ENCODE measurements around the gene ETNK2.

Gene ETNK2, protein sequence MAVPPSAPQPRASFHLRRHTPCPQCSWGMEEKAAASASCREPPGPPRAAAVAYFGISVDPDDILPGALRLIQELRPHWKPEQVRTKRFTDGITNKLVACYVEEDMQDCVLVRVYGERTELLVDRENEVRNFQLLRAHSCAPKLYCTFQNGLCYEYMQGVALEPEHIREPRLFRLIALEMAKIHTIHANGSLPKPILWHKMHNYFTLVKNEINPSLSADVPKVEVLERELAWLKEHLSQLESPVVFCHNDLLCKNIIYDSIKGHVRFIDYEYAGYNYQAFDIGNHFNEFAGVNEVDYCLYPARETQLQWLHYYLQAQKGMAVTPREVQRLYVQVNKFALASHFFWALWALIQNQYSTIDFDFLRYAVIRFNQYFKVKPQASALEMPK

DNA sequence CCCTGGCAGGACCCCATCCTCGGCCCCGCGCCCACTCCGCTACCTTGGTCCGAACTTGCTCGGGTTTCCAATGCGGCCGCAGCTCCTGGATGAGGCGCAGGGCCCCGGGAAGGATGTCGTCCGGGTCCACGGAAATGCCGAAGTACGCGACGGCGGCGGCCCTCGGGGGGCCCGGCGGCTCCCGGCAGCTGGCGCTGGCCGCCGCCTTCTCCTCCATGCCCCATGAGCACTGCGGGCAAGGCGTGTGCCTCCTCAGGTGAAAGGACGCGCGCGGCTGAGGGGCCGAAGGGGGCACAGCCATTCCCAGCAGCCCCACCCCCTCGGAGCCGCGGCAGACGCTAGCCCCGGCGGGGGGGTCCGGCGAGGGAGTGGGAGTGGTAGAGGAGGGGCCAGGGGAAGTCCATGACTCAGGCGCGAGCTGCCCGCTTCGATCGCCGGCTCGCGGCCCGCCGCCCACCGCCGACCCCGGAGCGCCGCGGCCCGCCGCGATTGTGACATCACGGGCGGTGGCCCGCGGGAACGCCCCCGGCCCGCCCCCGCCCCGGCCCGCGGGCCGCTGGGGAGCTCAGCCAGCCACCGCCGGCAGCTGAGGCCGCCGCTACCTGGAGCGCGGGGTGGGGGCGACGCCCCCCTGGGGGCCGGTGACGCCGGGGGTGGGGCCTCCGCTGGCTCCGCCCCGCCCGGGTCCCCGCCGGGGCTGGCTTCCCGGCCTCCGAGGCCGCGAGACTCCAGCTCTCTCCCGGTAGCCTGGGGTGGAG is at the start of gene ETNK2:
TSS of gene ETNK2 (minus strand) at position 493 of the 758 bp plus-strand sequence. CDS start at position 301, 192 bp downstream.
- no peak for DNase-seq (ENCODE audit: low read depth)

DNA sequence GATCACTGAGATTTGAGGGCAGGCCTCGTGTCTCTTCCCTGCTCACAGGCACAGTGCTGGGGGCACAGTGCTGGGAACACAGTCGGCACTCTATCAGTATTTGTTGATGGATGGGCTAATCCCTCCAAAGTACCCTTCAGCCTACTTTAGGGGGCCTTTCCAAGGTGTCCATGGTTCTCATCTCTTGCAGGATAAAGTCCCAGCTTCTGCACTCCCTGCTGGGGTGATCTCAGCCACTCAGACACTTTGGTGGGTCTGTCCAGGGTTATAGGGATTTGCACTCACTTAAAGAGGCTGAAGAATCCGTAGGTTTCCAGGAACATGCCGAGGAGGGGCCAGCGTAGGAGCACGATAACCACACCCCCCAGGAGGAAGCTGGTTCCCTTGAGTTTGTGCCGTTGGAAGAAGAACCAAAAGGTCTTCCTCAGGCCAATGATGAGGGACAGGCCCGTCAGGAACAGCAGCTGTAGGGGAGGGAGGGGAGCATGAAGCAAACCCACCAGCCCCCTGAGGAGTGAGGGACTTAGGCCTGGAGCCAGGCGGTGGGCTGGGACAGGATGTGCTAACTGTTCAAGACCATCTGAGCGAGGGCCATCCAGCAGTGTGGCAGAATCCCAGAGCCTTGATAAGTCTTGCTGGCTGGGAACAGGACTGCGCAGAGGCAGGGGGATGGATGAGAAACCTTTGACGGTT is 49.6 kb upstream of the ETNK2 start:
- DNase-seq (ENCODE audit: low read depth), result no peak

More for the DNA sequence above, at the start of gene ETNK2:
- peak within 1 kb of the TSS; percentile 61 for H3K4me3 ChIP-seq (ENCODE audit: low read depth, low read length)

DNA sequence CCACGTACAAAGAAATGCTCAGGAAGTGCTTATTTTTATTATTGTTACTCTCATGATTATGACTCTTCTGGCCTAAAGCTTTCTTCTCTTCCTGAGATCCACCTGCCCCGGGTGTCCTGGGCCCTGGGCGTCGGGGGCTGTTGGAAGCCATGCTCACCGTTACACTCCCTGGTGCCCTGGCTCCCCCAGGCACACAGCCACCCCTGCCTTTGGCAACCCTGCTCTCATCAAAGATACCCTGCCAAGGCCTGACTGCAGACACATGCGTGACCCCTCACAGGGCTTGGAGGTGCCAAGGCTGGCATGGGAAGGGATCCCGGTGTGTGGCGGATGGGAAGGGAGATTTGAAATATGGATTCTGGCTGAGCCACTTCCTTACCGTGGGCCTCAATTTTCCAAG is 47.7 kb upstream of the ETNK2 start:
- H3K4me3 ChIP-seq (ENCODE audit: low read depth, low read length), result no peak overlapping the region
- no peak for DNase-seq (ENCODE audit: low read depth)

More for the DNA sequence above, 49.6 kb upstream of the ETNK2 start:
- H3K4me3 ChIP-seq (ENCODE audit: low read depth, low read length), result no peak overlapping the region

DNA sequence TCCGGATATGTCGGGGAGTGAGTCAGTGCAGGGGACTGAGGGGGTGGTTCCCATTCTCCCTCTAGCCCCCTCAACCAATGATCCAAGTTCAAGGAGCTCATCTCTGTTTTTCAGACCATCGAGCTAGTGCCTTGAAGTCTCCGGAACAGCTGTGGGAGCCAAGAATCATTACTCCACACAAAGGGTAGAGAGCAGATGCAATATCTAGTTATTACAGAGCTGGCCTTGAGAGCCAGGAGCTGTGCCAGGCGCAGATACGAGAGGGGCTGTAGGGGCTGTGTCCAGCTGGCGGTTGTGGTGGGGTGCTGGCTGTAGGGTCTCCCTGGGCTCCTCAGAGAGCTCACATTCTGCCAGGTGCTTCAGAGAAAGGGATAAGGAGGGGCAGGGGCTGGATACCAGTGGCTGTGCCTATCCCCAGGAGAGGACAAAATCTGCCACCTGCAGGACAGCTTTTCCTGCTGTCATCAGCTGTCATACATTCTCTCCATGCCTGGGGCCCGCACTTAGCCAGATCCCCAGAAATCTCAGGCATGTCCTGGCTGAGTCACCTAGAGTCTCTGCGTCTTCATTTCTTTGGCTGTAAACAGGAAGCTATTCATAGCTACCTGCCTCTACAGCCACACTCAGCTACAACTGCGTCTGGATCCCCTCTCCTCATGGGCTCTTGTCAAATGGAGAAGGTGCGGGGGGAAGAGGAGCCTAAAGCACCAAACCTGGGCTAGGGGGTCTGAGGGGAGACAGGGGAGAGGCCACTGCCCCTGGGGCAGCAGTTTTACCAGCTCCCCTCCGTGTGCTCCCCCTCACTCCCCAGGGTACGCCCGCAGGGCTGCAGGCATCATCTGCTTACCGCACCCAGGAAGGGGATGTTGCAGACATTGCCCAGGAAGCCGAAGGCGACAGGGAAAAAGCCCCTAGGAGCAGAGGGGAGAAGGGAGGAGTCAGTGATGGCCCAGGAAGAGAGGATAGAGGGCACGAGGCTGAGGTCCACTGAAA is 46.8 kb upstream of the ETNK2 start:
- DNase-seq (ENCODE audit: low read depth), result peak; percentile 40
- H3K4me3 ChIP-seq (ENCODE audit: low read depth, low read length), result no peak overlapping the region

DNA sequence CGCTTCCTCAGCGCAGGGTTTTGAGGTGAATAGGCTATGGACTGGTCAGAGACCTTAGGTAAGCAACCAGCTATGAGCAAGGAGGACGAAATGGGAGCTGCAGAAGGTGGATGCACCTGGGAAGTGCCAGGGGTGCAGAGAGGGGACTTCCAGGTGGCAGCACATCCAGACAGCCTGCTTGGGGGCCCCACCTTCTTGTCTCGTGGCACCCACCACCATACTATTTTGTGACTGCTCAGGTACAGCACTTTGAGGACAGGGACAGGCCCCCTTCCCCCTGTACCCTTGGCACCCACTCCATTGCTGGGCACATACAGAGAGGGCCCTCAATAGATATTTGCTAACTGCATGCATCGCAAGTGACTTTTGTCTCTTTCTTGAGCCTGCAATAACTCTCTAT is 45.2 kb upstream of the ETNK2 start:
- DNase-seq (ENCODE audit: low read depth), result no peak
- no peak overlapping the region for H3K4me3 ChIP-seq (ENCODE audit: low read depth, low read length)

DNA sequence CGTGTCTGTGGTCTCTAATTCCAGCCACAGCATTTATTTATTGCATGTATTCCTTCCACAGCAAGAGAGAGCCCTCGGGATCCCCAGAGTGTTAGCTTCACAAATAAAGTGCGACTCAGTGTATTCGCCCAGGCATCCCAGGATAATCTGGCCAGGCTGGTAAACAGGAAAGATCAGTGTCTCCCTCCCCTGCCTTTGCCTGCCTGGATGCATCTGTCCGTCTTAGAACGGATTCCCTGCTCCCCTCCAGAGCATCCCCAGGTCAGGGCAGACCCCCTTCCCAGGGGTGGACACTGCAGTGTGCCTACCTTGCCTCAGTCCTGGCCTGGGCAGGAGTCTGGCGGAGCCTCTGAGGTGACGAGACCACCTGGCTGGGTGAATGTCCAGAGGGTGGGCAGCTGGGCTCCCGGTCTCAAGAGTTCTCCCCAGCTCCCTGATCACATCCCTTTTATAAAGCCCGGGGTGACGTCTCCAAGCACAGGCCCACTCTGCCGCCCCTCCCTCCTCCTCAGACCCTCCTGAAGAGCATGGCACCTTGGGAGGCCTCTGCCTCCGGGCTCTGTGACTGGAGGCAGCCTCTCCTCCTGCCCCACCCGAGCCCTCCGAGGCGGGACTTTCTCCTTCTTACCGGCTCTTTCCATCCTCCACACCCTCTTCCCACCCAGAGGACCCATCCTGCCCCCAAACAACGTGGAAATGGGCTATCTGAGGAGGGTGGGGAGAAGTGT is 44.4 kb upstream of the ETNK2 start, which contains the start of gene KISS1:
TSS of gene KISS1 (minus strand) at position 424 of the 728 bp plus-strand sequence. CDS start 3,615 bp downstream, outside the sequence.
- H3K4me3 ChIP-seq (ENCODE audit: low read depth, low read length), result no peak within 1 kb of the TSS
- no peak for DNase-seq (ENCODE audit: low read depth)

DNA sequence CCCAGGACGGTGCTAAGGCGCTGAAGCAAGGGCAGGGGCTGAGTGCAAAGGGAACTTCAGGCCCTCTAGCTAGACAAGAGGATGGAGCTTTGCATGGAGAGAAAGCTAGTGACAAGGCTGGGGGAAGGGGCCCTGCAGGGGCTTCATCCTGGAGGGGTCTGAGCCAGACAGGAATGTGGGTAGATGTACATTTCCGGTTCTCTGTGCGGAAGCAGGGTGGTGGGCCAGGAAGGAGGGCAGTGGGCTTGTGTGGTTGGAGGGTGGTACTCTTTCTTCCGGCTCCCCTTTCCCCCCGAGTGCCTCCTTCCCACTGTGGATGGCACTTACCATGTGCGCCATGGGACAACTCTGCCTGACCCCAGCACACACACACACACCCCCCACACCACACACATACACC is 42.9 kb upstream of the ETNK2 start:
- no peak for DNase-seq (ENCODE audit: low read depth)
- H3K4me3 ChIP-seq (ENCODE audit: low read depth, low read length), result no peak overlapping the region

DNA sequence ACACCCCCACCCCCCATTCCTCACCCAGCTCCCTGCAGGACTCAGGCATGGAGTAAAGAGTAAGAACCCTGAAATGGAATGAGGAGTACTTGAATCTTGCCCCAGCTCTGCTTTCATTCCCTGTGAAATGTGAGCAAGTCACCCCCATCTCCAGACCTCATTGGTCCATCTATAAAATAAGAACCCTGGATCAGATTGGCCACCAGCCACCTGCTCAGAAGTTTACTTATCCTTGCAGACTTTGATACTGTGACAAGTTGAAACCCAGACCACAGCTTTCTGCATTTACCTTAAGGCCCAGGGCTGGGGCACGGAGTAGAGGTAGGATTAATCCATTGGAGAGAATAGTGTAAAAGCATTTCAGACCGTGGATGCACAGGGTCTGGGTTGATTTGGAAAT is 42.2 kb upstream of the ETNK2 start:
- no peak overlapping the region for H3K4me3 ChIP-seq (ENCODE audit: low read depth, low read length)
- DNase-seq (ENCODE audit: low read depth), result no peak

DNA sequence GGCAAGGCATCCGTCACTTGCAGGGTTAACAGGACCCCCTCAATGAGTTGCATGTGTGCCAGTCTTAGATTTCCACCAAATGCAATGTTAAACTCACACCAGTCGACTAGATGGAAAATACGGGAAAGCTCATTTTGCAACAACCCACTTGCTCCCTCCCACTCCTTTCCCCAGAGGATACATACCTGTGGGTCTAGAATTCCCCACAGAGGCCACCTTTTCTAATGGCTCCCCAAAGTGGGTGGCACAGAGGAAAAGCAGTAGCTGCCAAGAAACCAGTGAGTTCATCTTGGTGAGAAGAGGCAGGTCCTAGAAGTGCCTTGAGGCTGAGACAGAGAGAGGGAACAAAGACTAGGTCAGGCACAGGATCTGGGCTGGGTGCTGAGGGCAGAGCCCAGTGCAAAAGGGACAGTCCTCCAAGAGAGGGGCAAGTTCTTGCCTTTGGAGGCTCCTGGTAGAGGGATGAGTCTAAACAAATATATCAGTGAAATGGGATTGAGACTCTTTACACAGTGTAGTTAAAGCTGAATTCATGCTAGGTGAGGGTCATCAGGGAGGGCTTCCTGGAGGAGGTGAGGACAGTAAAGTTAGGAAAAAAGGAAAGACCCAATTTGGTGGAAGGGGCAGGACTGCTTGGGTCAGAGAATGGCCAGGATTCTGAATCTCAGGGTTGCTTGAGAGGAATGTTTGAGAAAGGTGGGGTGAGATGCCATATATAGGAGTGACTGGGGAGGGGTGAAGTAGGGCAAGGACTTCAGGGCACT is 40.9 kb upstream of the ETNK2 start:
- no peak overlapping the region for H3K4me3 ChIP-seq (ENCODE audit: low read depth, low read length)
- DNase-seq (ENCODE audit: low read depth), result no peak

DNA sequence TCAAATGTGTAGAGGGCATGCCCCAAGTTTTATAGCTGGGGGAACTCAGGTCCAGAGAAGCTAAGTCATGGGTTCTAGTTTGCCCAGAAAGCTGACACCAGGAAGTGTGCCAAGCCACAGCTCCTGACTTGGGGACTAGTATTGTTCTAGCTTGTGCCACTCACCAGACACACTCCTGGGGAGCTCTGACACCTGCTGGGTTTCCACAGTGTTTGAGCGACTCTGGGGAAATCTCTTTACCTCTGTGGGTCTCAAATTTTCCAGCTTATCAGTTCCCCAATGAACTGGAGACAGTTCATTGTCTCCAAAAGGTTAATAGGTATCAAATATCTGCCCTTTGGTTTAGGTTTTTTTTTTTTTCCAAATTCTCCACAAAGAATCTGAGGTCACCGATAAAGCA is 40.2 kb upstream of the ETNK2 start:
- H3K4me3 ChIP-seq (ENCODE audit: low read depth, low read length), result no peak overlapping the region
- no peak for DNase-seq (ENCODE audit: low read depth)

DNA sequence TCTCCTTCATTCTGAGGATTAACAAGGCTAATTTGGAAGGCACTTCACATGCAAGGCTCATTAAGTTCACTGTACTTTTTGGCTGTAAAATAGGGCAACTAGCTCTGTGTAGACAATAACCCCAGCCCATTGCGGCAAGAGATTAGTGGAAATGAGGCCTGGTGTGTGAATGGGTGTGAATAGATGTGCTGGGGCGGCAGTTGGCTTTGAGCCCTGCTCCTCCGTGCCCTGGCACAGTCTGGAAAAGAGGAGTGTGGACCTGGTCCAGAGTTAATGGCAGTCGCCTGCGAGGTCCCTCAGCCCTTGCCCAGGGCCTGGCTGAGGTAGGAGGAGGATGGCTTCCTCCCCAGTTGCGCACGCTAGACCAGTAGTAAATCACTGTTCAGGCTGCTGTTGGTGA is 39.6 kb upstream of the ETNK2 start:
- no peak overlapping the region for H3K4me3 ChIP-seq (ENCODE audit: low read depth, low read length)
- no peak for DNase-seq (ENCODE audit: low read depth)

DNA sequence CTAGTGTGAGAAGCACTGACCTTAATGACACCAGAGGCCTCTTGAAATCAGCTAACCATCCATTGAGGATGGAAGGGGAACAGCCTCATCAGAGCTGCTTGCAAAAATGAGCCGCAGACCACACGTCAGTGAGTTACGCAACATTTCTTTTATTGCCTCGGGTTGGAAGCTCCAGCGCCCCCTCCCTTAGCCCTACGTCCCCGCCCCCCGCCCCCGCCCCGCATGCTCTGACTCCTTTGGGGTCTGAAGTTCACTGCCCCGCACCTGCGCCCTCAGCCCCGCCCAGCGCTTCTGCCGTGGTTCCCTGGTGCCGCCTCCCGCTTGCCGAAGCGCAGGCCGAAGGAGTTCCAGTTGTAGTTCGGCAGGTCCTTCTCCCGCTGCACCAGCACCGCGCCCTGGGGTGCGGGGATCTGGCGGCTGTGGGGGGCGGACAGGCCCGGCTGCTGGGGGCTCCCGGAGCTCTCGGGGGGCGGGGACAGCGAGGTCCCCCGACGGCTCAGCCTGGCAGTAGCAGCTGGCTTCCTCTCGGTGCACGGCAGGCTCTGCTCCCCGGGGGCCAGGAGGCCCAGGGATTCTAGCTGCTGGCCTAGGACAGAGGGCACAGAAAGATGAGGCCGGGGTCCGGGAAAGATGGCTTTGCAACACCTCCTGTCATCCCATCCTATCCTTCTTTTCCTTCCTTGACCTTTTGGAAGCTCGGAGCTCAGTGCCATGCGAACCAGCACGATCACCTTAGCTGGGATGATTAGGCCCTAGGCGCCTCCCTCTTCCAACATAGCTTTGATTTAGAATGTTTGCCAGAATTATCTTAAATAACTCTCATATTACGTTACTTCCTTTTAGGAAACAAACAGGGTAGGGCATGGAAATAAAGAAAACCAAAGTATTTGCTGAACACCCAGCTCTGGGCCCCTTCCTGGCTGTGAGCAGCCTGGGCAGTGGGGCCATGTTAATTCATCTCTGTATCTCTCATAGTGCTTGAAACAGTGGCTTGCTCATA is 38.7 kb upstream of the ETNK2 start:
- no peak for DNase-seq (ENCODE audit: low read depth)
- H3K4me3 ChIP-seq (ENCODE audit: low read depth, low read length), result peak overlapping the region; percentile 7

DNA sequence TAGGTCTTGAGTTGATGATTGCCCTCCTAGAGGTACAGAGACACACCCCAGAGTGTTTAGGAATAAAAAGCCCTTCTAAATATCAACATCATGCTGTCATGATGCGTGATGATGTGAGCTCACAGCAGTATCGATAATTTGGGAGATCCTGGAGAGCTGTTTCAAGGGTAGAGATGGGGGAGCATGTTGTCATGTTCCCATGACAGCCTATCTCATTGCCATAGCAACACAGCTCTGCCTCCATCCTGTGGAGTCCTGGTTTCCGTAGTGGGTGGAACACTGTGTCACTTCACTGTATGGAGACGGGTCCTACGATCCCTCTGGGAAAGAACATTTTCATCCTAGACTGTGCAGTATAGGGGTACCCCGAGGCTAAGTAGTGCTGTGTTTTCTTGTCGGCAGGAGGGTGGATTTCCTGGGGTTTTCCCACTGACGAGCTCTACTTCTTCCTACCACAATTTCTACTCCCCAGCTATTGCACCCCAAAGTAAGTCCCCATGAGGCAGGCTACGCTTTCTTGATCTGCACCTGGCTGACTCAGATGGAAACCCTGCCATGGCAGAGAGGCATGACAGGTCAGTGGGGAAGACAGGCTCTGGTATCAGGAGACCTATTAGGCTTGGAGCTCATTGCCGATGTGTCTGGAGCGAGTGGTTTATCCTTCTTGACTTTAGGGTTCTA is 37.3 kb upstream of the ETNK2 start:
- no peak overlapping the region for H3K4me3 ChIP-seq (ENCODE audit: low read depth, low read length)
- DNase-seq (ENCODE audit: low read depth), result no peak

DNA sequence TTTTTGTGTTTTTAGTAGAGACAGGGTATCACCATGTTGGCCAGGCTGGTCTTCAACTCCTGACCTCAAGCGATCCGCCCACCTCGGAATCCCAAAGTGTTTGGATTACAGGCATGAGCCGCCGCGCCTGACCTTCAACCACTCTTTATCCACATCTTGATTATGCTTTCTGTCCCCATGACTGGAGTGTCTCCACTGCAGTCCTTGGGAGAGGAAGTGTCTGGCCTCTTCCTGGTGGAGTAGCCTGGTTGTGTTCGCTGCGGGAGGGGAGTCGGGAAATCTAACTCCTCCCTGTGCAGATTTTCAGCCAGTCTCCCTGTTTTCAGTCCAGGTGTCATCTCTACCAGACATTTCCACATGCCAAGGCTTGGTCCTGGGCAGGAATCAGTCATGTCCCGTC is 34.8 kb upstream of the ETNK2 start:
- no peak overlapping the region for H3K4me3 ChIP-seq (ENCODE audit: low read depth, low read length)
- no peak for DNase-seq (ENCODE audit: low read depth)

DNA sequence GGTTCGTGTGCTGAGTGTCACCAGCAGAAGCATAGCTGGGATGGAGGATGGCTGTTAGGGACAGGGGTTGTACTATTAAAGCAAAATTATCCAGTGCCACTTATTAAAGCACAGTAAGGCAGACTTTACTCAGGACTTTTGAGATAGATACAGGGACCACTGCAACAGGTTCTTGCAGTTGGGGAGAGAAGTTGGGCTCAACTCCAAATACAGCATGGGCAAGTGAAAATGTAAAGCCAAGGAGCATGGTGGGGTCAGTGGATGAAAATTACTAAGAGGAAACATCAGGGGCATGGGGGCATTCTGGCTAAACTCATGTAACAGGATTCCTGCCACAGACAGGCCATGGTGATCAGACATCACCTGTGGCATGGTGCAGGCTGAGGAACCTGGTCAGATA is 29.3 kb upstream of the ETNK2 start:
- H3K4me3 ChIP-seq (ENCODE audit: low read depth, low read length), result no peak overlapping the region
- DNase-seq (ENCODE audit: low read depth), result no peak

DNA sequence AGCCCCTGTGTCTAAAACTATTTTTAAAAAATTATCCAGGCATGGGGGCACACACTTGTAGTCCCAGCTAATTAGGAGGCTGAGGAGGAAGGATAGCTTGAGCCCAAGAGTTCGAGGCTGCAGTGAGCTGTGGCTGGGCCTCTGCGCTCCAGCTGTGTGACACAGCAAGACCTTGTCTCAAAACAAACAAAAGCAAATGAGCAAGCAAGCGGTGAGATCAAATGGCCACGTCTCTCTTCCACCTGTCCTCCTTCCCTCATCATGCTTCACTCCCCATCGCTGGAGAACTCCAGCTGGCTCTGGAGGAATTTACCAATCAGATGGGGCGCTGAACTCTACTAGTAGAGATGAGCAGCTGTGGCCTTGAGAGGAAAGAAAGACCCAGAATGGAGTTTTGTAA is 28.3 kb upstream of the ETNK2 start:
- no peak overlapping the region for H3K4me3 ChIP-seq (ENCODE audit: low read depth, low read length)
- DNase-seq (ENCODE audit: low read depth), result no peak

Measured in skeletal muscle cell (primary cell).